SK-N-SH (cell line): ENCODE results near the gene SPON1.

Experiments
- CHD2 ChIP-seq: fragments of 150-350 bp; IDR thresholded peaks from 2 replicates; pipeline ENCODE4 v1.6.1; 2018; ENCODE audit warnings: low read length; ENCODE audit not compliant: partially characterized antibody
- EP300 ChIP-seq, 2 experiments: IDR thresholded peaks; 2 replicates each; pipeline versions ENCODE4 v1.4.0 to v1.6.1; 2012; ENCODE audit warnings: borderline replicate concordance in 1 of 2, low read depth in 1 of 2, low read length in 1 of 2
- EZH2phosphoT487 ChIP-seq: fragments of 200-600 bp; sonication (generic); IDR thresholded peaks from 2 replicates; pipeline ENCODE4 v1.6.1; 2017; ENCODE audit warnings: low read depth, mixed run types, mild to moderate bottlenecking, antibody characterized with exemption, moderate library complexity, borderline replicate concordance
- FOXJ3 ChIP-seq: sonication (generic); formaldehyde crosslinking; IDR thresholded peaks from 2 replicates; pipeline ENCODE4 v1.5.1; 2020; ENCODE audit warnings: mild to moderate bottlenecking, missing genetic modification reagents
- FOXM1 ChIP-seq: IDR thresholded peaks from 2 replicates; pipeline ENCODE4 v1.4.0; 2012; ENCODE audit warnings: low read depth, mild to moderate bottlenecking
- JUND ChIP-seq: IDR thresholded peaks from 2 replicates; pipeline ENCODE4 v1.4.0; 2012
- POLR2AphosphoS5 ChIP-seq: IDR thresholded peaks from 2 replicates; pipeline ENCODE4 v1.6.1; 2012; ENCODE audit warnings: low read depth, low read length
- RAD21 ChIP-seq: IDR thresholded peaks from 2 replicates; pipeline ENCODE4 v1.6.1; 2012; ENCODE audit warnings: mild to moderate bottlenecking, low read length
- SIN3A ChIP-seq: IDR thresholded peaks from 2 replicates; pipeline ENCODE4 v1.6.1; 2012; ENCODE audit warnings: low read depth, mild to moderate bottlenecking, low read length, moderate library complexity, borderline replicate concordance
- TAF1 ChIP-seq: IDR thresholded peaks from 2 replicates; pipeline ENCODE4 v1.6.1; 2012; ENCODE audit warnings: low read depth, mild to moderate bottlenecking, low read length, moderate library complexity, borderline replicate concordance
- TF ChIP-seq, protein P1 (sequence below): fragments of 200-600 bp; sonication (generic); IDR thresholded peaks from 2 replicates; pipeline ENCODE4 v1.6.1; 2017; ENCODE audit warnings: antibody characterized with exemption, mild to moderate bottlenecking, moderate library complexity
- TF ChIP-seq, protein P2 (sequence below): IDR thresholded peaks from 2 replicates; pipeline ENCODE4 v1.4.0; 2012; ENCODE audit warnings: low read depth

DNA sequence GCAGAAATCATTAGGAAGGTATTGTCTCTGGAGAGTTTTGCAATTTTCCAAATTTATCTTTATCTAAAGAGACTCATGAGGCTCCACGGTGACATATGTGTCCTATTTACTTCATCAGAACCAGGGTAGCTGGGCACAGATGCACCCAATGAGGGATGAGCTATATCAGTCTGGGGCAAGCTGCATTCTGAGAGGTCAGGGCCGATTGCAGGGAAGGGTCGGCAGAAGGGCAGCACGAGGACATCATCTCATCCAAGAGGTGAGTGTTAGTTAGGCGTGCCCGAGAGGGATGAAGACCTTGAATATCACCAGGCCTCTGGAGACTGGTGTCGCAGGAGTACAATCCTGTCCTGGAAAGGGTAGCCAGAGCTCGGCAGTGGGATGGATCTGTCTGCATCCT lies 41.0 kb upstream of the SPON1 start:
- TF ChIP-seq, protein P1, sequence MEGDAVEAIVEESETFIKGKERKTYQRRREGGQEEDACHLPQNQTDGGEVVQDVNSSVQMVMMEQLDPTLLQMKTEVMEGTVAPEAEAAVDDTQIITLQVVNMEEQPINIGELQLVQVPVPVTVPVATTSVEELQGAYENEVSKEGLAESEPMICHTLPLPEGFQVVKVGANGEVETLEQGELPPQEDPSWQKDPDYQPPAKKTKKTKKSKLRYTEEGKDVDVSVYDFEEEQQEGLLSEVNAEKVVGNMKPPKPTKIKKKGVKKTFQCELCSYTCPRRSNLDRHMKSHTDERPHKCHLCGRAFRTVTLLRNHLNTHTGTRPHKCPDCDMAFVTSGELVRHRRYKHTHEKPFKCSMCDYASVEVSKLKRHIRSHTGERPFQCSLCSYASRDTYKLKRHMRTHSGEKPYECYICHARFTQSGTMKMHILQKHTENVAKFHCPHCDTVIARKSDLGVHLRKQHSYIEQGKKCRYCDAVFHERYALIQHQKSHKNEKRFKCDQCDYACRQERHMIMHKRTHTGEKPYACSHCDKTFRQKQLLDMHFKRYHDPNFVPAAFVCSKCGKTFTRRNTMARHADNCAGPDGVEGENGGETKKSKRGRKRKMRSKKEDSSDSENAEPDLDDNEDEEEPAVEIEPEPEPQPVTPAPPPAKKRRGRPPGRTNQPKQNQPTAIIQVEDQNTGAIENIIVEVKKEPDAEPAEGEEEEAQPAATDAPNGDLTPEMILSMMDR, result no peak
- TF ChIP-seq POLR2AphosphoS5 (no peak), JUND (no peak), FOXM1 (no peak), EZH2phosphoT487 (no peak), RAD21 (no peak), SIN3A (no peak), CHD2 (no peak), TAF1 (no peak), FOXJ3 (CRISPR knock-in tag) (no peak), EP300 (IDR thresholded peaks at IDR 0.05; ENCODE audit: borderline replicate concordance in 1 of 2, low read depth in 1 of 2, low read length in 1 of 2) (no peak)
- TF ChIP-seq, protein P2, sequence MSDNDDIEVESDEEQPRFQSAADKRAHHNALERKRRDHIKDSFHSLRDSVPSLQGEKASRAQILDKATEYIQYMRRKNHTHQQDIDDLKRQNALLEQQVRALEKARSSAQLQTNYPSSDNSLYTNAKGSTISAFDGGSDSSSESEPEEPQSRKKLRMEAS, result no peak
